ENCODE measurements around the gene IL17RD. TPM values are rescaled to one million over a fixed set of nuclear protein-coding genes. Genes with fewer than 3 reads are reported as not detected.

Gene IL17RD
- total and polyA plus RNA-seq, 2 of the 13 experiments (the other 11 are each of a cell fraction or from before 2014, with no cell fraction given) = 0.28 to 0.31 TPM

DNA sequence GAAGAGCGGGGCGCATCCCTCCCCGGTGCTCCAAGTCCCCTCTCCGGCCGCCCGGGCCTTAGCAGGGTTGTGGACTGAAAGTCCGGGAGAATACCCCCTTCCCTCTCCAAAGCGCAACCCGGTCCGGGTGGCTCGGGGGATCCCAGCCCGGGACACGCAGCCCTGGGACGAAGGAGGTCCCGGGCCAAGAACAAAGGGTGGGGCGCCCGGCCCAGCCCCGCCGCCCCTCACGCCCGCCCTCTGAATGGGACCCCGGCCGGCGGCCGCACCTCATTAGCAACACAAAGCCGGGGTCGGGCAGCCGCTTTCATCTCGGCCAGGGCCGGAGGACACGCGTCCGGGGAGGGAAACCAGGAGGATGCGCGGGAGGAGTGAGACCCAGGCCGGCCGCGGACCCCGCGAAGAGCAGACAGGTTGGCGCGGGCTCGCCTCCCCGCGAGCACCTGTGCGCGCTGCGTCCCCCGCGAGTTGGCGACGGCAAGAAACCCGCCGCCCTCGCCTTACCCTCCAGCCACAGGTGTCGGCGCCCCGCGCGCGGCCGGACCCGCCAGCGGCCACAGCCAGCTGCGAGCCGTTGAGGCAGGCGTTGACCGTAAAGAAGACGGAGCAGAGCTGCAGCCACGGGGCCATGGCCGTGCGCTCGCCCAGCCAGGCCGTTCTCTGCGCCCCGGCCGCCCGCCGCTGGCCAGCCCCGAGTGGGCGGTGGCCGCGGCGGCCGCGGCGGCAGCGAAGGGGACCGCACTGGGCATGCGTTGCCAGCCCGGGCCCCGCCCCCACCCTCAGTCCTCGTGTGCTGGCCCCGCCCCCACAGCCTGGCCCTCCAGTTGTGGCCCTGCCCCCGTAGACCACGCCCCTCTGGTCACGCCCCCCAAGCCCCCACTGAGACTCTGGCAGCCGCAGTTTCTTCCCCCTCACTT lies at the start of gene IL17RD (continued):
- TF ChIP-seq ZNF605 (CRISPR knock-in tag; IDR thresholded peaks at IDR 0.05) (no peak), ZSCAN20 (CRISPR knock-in tag; IDR thresholded peaks at IDR 0.05; ENCODE audit: borderline replicate concordance) (no peak), NPAS2 (CRISPR knock-in tag; IDR thresholded peaks at IDR 0.05; ENCODE audit: borderline replicate concordance) (no peak), HOXA9 (CRISPR knock-in tag; IDR thresholded peaks at IDR 0.05; ENCODE audit: borderline replicate concordance) (no peak), ARHGAP35 (CRISPR knock-in tag; IDR thresholded peaks at IDR 0.05; ENCODE audit: borderline replicate concordance) (0 out of 2 replicates have a peak, but pooled peaks have one; percentile 44), FOSL2 (CRISPR knock-in tag; IDR thresholded peaks at IDR 0.05) (no peak), HMGA1 (CRISPR knock-in tag; conservative IDR thresholded peaks at IDR 0.05) (no peak), KMT2B (CRISPR knock-in tag; IDR thresholded peaks at IDR 0.05) (no peak), MAFK (conservative IDR thresholded peaks at IDR 0.05 in 1 of 2, IDR thresholded peaks at IDR 0.05 in 1 of 2; ENCODE audit: low read length in 2 of 2) (no peak), HDAC6 (IDR thresholded peaks at IDR 0.05; ENCODE audit: low read depth, low read length) (no peak), ZNF160 (CRISPR knock-in tag; IDR thresholded peaks at IDR 0.05) (no peak), ZNF724P (CRISPR knock-in tag; IDR thresholded peaks at IDR 0.05; ENCODE audit: borderline replicate concordance) (no peak), SYNCRIP (IDR thresholded peaks at IDR 0.05; ENCODE audit: insufficient read depth, low read depth, low read length) (no peak), NFKBIZ (CRISPR knock-in tag; IDR thresholded peaks at IDR 0.05) (no peak), PAWR (CRISPR knock-in tag; IDR thresholded peaks at IDR 0.05; ENCODE audit: borderline replicate concordance) (no peak), SMAD9 (CRISPR knock-in tag; IDR thresholded peaks at IDR 0.05) (no peak), PHF20 (CRISPR knock-in tag; IDR thresholded peaks at IDR 0.05) (no peak), RBM39 (IDR thresholded peaks at IDR 0.05; ENCODE audit: low read depth, low read length, poor library complexity, severe bottlenecking) (no peak), ARNTL (CRISPR knock-in tag; IDR thresholded peaks at IDR 0.05) (no peak), KDM2A (CRISPR knock-in tag; IDR thresholded peaks at IDR 0.05; ENCODE audit: borderline replicate concordance, low read depth) (no peak), POLR2AphosphoS5 (IDR thresholded peaks at IDR 0.05; ENCODE audit: low read depth, low read length) (no peak)
- TF ChIP-seq, protein P1, sequence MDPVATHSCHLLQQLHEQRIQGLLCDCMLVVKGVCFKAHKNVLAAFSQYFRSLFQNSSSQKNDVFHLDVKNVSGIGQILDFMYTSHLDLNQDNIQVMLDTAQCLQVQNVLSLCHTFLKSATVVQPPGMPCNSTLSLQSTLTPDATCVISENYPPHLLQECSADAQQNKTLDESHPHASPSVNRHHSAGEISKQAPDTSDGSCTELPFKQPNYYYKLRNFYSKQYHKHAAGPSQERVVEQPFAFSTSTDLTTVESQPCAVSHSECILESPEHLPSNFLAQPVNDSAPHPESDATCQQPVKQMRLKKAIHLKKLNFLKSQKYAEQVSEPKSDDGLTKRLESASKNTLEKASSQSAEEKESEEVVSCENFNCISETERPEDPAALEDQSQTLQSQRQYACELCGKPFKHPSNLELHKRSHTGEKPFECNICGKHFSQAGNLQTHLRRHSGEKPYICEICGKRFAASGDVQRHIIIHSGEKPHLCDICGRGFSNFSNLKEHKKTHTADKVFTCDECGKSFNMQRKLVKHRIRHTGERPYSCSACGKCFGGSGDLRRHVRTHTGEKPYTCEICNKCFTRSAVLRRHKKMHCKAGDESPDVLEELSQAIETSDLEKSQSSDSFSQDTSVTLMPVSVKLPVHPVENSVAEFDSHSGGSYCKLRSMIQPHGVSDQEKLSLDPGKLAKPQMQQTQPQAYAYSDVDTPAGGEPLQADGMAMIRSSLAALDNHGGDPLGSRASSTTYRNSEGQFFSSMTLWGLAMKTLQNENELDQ (CRISPR knock-in tag; IDR thresholded peaks at IDR 0.05; ENCODE audit: borderline replicate concordance) = no peak
- TF ChIP-seq, protein P2, sequence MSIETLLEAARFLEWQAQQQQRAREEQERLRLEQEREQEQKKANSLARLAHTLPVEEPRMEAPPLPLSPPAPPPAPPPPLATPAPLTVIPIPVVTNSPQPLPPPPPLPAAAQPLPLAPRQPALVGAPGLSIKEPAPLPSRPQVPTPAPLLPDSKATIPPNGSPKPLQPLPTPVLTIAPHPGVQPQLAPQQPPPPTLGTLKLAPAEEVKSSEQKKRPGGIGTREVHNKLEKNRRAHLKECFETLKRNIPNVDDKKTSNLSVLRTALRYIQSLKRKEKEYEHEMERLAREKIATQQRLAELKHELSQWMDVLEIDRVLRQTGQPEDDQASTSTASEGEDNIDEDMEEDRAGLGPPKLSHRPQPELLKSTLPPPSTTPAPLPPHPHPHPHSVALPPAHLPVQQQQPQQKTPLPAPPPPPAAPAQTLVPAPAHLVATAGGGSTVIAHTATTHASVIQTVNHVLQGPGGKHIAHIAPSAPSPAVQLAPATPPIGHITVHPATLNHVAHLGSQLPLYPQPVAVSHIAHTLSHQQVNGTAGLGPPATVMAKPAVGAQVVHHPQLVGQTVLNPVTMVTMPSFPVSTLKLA (IDR thresholded peaks at IDR 0.05) = no peak
- TF ChIP-seq, protein P3, sequence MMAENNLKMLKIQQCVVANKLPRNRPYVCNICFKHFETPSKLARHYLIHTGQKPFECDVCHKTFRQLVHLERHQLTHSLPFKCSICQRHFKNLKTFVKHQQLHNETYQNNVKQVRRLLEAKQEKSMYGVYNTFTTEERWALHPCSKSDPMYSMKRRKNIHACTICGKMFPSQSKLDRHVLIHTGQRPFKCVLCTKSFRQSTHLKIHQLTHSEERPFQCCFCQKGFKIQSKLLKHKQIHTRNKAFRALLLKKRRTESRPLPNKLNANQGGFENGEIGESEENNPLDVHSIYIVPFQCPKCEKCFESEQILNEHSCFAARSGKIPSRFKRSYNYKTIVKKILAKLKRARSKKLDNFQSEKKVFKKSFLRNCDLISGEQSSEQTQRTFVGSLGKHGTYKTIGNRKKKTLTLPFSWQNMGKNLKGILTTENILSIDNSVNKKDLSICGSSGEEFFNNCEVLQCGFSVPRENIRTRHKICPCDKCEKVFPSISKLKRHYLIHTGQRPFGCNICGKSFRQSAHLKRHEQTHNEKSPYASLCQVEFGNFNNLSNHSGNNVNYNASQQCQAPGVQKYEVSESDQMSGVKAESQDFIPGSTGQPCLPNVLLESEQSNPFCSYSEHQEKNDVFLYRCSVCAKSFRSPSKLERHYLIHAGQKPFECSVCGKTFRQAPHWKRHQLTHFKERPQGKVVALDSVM (CRISPR knock-in tag; IDR thresholded peaks at IDR 0.05) = no peak

All from HepG2 (cell line).